GM23338 (cell line): ENCODE results near the gene SIRT2. TPM values are rescaled to one million over a fixed set of nuclear protein-coding genes. Genes with fewer than 3 reads are reported as not detected.

Experiments
- ATAC-seq: fragments of 200-7000 bp; cut with Tn5 transposase; 3 replicates; pipeline ENCODE4 v1.9.1; 2020
- DNase-seq: peaks from one replicate; pipeline ENCODE4 v3.0.0-alpha.2; 2015; ENCODE audit warnings: low spot score
- H2AFZ ChIP-seq: fragments of 200-600 bp; sonication (generic); 2 replicates; pipeline ENCODE4 v1.8.0; 2016; ENCODE audit warnings: antibody characterized with exemption, mild to moderate bottlenecking, moderate library complexity
- H3F3A ChIP-seq: fragments of 200-600 bp; sonication (generic); replicated peaks from 2 replicates; pipeline ENCODE4 v1.8.0; 2017; ENCODE audit warnings: antibody characterized with exemption, mixed run types, low read depth
- H3K27ac ChIP-seq: fragments of 200-600 bp; sonication (generic); 2 replicates; pipeline ENCODE4 v1.6.1; 2016; ENCODE audit warnings: low read depth
- H3K27me3 ChIP-seq: fragments of 200-600 bp; sonication (generic); 2 replicates; pipeline ENCODE4 v1.8.0; 2016; ENCODE audit warnings: mild to moderate bottlenecking, mixed run types, moderate library complexity; ENCODE audit not compliant: insufficient read depth
- H3K36me3 ChIP-seq: fragments of 200-600 bp; sonication (generic); 2 replicates; pipeline ENCODE4 v1.8.0; 2016; ENCODE audit warnings: mild to moderate bottlenecking; ENCODE audit not compliant: insufficient read depth
- H3K4me1 ChIP-seq: fragments of 200-600 bp; sonication (generic); 2 replicates; pipeline ENCODE4 v1.8.0; 2016; ENCODE audit warnings: mild to moderate bottlenecking, moderate library complexity; ENCODE audit not compliant: insufficient read depth
- H3K4me2 ChIP-seq: fragments of 200-600 bp; sonication (generic); 2 replicates; pipeline ENCODE4 v1.7.1; 2017; ENCODE audit warnings: mixed run types
- H3K4me3 ChIP-seq: fragments of 200-600 bp; sonication (generic); 2 replicates; pipeline ENCODE4 v1.6.1; 2016; ENCODE audit warnings: mixed run types
- H3K79me2 ChIP-seq: fragments of 200-600 bp; sonication (generic); replicated peaks from 2 replicates; pipeline ENCODE4 v1.8.0; 2017; ENCODE audit warnings: mild to moderate bottlenecking; ENCODE audit not compliant: insufficient read depth
- H3K9me2 ChIP-seq: fragments of 200-600 bp; sonication (generic); 2 replicates; pipeline ENCODE4 v1.8.0; 2017; ENCODE audit not compliant: insufficient read depth
- H4K20me1 ChIP-seq: fragments of 200-600 bp; sonication (generic); replicated peaks from 2 replicates; pipeline ENCODE4 v1.8.0; 2017; ENCODE audit warnings: mild to moderate bottlenecking; ENCODE audit not compliant: insufficient read depth
- H3K27ac Mint-ChIP-seq: 2 replicates; pipeline ENCODE4 v1.8.0; 2020; ENCODE audit warnings: inconsistent platforms, mild to moderate bottlenecking, moderate library complexity, mixed read lengths
- H3K27me3 Mint-ChIP-seq: 3 replicates; pipeline ENCODE4 v1.8.0; 2022; ENCODE audit warnings: low read depth, mild to moderate bottlenecking, moderate library complexity, mixed read lengths, inconsistent platforms; ENCODE audit not compliant: insufficient read depth, poor library complexity
- H3K36me3 Mint-ChIP-seq: 3 replicates; pipeline ENCODE4 v1.8.0; 2021; ENCODE audit warnings: low read depth, mild to moderate bottlenecking, inconsistent platforms, moderate library complexity, mixed read lengths
- H3K4me1 Mint-ChIP-seq: 3 replicates; pipeline ENCODE4 v1.8.0; 2020; ENCODE audit warnings: mild to moderate bottlenecking, inconsistent platforms, mixed read lengths
- H3K4me3 Mint-ChIP-seq: 3 replicates; pipeline ENCODE4 v1.8.0; 2021; ENCODE audit warnings: moderate library complexity, mild to moderate bottlenecking, inconsistent platforms, mixed read lengths
- H3K9me3 Mint-ChIP-seq: 3 replicates; pipeline ENCODE4 v1.8.0; 2020; ENCODE audit warnings: moderate library complexity, mild to moderate bottlenecking, inconsistent platforms, mixed read lengths
- CREB1 ChIP-seq: fragments of 250-450 bp; sonication (Bioruptor Pico); IDR thresholded peaks from 2 replicates; pipeline ENCODE4 v1.5.0; 2020; ENCODE audit warnings: low read depth, mild to moderate bottlenecking, moderate library complexity
- CTCF ChIP-seq, 2 experiments: fragments of 200-600 bp in 1 of 2; sonication (generic) in 1 of 2; conservative IDR thresholded peaks; 2 replicates each; pipeline versions ENCODE4 v1.5.1 to v1.6.1; 2016 to 2017; ENCODE audit warnings: antibody characterized with exemption in 2 of 2, low read depth in 2 of 2, mild to moderate bottlenecking in 2 of 2, moderate library complexity in 1 of 2
- EZH2 ChIP-seq: fragments of 200-600 bp; sonication (generic); IDR thresholded peaks from one replicate; pipeline ENCODE4 v1.8.0; 2017; ENCODE audit warnings: antibody characterized with exemption, mild to moderate bottlenecking, low read depth; ENCODE audit not compliant: unreplicated experiment
- EZH2phosphoT487 ChIP-seq: fragments of 200-600 bp; sonication (generic); IDR thresholded peaks from one replicate; pipeline ENCODE4 v1.8.1; 2018; ENCODE audit warnings: antibody characterized with exemption; ENCODE audit not compliant: unreplicated experiment
- JUNB ChIP-seq: IDR thresholded peaks from one replicate; pipeline ENCODE4 v1.6.1; 2016; ENCODE audit warnings: antibody characterized with exemption; ENCODE audit not compliant: unreplicated experiment
- NANOG ChIP-seq: IDR thresholded peaks from 2 replicates; pipeline ENCODE4 v1.6.1; 2016; ENCODE audit warnings: antibody characterized with exemption, borderline replicate concordance
- POLR2AphosphoS5 ChIP-seq: IDR thresholded peaks from 2 replicates; pipeline ENCODE4 v1.6.1; 2016; ENCODE audit warnings: antibody characterized with exemption, low read depth
- STAT1 ChIP-seq: IDR thresholded peaks from one replicate; pipeline ENCODE4 v1.6.1; 2016; ENCODE audit warnings: antibody characterized with exemption; ENCODE audit not compliant: unreplicated experiment
- ZNF114 ChIP-seq: fragments of 250-450 bp; sonication (Bioruptor Pico); IDR thresholded peaks from 2 replicates; pipeline ENCODE4 v1.5.0; 2020; ENCODE audit warnings: mild to moderate bottlenecking, moderate library complexity
- ZNF331 ChIP-seq: fragments of 250-450 bp; sonication (Bioruptor Pico); IDR thresholded peaks from 2 replicates; pipeline ENCODE4 v1.5.0; 2020; ENCODE audit warnings: low read depth, mild to moderate bottlenecking, moderate library complexity
- ZNF462 ChIP-seq: fragments of 250-450 bp; sonication (Bioruptor Pico); IDR thresholded peaks from 2 replicates; pipeline ENCODE4 v1.5.0; 2020; ENCODE audit warnings: mild to moderate bottlenecking, moderate library complexity
- polyA plus RNA-seq: library from polyadenylated mRNA; unstranded; fragments of >200 nt; fragmentation: Nextera tagmentation; extraction: Ambion mirVana; gene quantifications from 2 replicates; pipeline ENCODE4 v1.2.1, GENCODE V29; 2016
- total RNA-seq: library from RNA; depleted of rRNA; stranded (reverse); fragments of >200 nt; shearing (Covaris generic); gene quantifications from 2 replicates; pipeline ENCODE4 v1.2.3, GENCODE V29; 2014
- TF ChIP-seq, protein P1 (sequence below): IDR thresholded peaks from 2 replicates; pipeline ENCODE4 v1.6.1; 2016; ENCODE audit warnings: antibody characterized with exemption
- TF ChIP-seq, protein P2 (sequence below): IDR thresholded peaks from one replicate; pipeline ENCODE4 v1.6.1; 2018; ENCODE audit warnings: antibody characterized with exemption; ENCODE audit not compliant: unreplicated experiment

SIRT2 gene
- total and polyA plus RNA-seq, 2 experiments from 2014 or later = 2.7 to 8.4 TPM

- Histone ChIP-seq H3K27ac (peak overlapping the region; percentile 69; the same call in 1 of the 2 replicates), H3F3A (peaks cover 86% of the 10 kb centered on the region), H3K4me2 (no peak overlapping the region), H4K20me1 (peaks cover 58% of the 10 kb centered on the region), H3K9me2 (no peaks in the 10 kb centered on the region), H3K4me1 (no peaks in the 10 kb centered on the region), H3K27me3 (no peaks in the 10 kb centered on the region), H3K36me3 (peaks cover 92% of the 10 kb centered on the region), H2AFZ (no peak overlapping the region), H3K4me3 (no peak overlapping the region), H3K79me2 (peaks cover 53% of the 10 kb centered on the region)
- H3K4me1 Mint-ChIP-seq = peaks cover 11% of the 10 kb centered on the region; the same call in 2 of the 3 replicates
- ATAC-seq (no peak), DNase-seq (no peak)
- no peaks in the 10 kb centered on the region for H3K9me3 Mint-ChIP-seq
- H3K27me3 Mint-ChIP-seq = peaks cover 20% of the 10 kb centered on the region
- peaks cover 100% of the 10 kb centered on the region for H3K36me3 Mint-ChIP-seq
- no peak overlapping the region for H3K4me3 Mint-ChIP-seq
- H3K27ac Mint-ChIP-seq = no peak overlapping the region
- TF ChIP-seq, protein P1, sequence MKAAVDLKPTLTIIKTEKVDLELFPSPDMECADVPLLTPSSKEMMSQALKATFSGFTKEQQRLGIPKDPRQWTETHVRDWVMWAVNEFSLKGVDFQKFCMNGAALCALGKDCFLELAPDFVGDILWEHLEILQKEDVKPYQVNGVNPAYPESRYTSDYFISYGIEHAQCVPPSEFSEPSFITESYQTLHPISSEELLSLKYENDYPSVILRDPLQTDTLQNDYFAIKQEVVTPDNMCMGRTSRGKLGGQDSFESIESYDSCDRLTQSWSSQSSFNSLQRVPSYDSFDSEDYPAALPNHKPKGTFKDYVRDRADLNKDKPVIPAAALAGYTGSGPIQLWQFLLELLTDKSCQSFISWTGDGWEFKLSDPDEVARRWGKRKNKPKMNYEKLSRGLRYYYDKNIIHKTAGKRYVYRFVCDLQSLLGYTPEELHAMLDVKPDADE = no peak
- TF ChIP-seq STAT1 (no peak), ZNF462 (no peak), CREB1 (no peak), ZNF114 (no peak), POLR2AphosphoS5 (no peak), JUNB (no peak), NANOG (no peak), ZNF331 (CRISPR knock-in tag) (no peak), EZH2 (no peak), CTCF (conservative IDR thresholded peaks at IDR 0.05; ENCODE audit: low read depth in 2 of 2) (no peak), EZH2phosphoT487 (no peak)
- TF ChIP-seq, protein P2, sequence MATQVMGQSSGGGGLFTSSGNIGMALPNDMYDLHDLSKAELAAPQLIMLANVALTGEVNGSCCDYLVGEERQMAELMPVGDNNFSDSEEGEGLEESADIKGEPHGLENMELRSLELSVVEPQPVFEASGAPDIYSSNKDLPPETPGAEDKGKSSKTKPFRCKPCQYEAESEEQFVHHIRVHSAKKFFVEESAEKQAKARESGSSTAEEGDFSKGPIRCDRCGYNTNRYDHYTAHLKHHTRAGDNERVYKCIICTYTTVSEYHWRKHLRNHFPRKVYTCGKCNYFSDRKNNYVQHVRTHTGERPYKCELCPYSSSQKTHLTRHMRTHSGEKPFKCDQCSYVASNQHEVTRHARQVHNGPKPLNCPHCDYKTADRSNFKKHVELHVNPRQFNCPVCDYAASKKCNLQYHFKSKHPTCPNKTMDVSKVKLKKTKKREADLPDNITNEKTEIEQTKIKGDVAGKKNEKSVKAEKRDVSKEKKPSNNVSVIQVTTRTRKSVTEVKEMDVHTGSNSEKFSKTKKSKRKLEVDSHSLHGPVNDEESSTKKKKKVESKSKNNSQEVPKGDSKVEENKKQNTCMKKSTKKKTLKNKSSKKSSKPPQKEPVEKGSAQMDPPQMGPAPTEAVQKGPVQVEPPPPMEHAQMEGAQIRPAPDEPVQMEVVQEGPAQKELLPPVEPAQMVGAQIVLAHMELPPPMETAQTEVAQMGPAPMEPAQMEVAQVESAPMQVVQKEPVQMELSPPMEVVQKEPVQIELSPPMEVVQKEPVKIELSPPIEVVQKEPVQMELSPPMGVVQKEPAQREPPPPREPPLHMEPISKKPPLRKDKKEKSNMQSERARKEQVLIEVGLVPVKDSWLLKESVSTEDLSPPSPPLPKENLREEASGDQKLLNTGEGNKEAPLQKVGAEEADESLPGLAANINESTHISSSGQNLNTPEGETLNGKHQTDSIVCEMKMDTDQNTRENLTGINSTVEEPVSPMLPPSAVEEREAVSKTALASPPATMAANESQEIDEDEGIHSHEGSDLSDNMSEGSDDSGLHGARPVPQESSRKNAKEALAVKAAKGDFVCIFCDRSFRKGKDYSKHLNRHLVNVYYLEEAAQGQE = no peak
Measured at GRCh38 chr19:38841180-38841766, 58.1 kb downstream of the SIRT2 start.
